Measurements from ENCODE around the gene CHDH.

The CHDH gene

GRCh38 chr3:53795789-53796560 is 50.2 kb downstream of the CHDH start:
- TF ChIP-seq NFIC (IDR thresholded peaks at IDR 0.05) (no peak), USF1 (IDR thresholded peaks at IDR 0.05) (no peak), MAX (IDR thresholded peaks at IDR 0.05) (no peak), EP300 (IDR thresholded peaks at IDR 0.05; ENCODE audit: borderline replicate concordance) (no peak), EGR1 (IDR thresholded peaks at IDR 0.05) (no peak), TEAD4 (IDR thresholded peaks at IDR 0.05) (no peak), RAD21 (IDR thresholded peaks at IDR 0.05; ENCODE audit: low read depth) (no peak), FOXM1 (IDR thresholded peaks at IDR 0.05; ENCODE audit: borderline replicate concordance, low read depth) (no peak), ZBTB7A (IDR thresholded peaks at IDR 0.05; ENCODE audit: low read depth) (no peak), CREB1 (IDR thresholded peaks at IDR 0.05; ENCODE audit: low read depth) (no peak), REST (IDR thresholded peaks at IDR 0.05; ENCODE audit: low read depth) (no peak), CEBPB (IDR thresholded peaks at IDR 0.05) (no peak), YY1 (IDR thresholded peaks at IDR 0.05; ENCODE audit: low read depth) (no peak), TAF1 (IDR thresholded peaks at IDR 0.05; ENCODE audit: low read depth) (no peak), TCF12 (IDR thresholded peaks at IDR 0.05; ENCODE audit: low read depth) (no peak)

- TF ChIP-seq EGR1 (IDR thresholded peaks at IDR 0.05) (no peak), CEBPB (IDR thresholded peaks at IDR 0.05) (no peak)
Observed at GRCh38 chr3:53795176-53795575, 51.0 kb downstream of the CHDH start.

GRCh38 chr3:53794597-53794996 is 51.6 kb downstream of the CHDH start:
- no peak for TF ChIP-seq REST (IDR thresholded peaks at IDR 0.05; ENCODE audit: low read depth)
- no peak for TF ChIP-seq YY1 (IDR thresholded peaks at IDR 0.05; ENCODE audit: low read depth)
- TF ChIP-seq CREB1 (IDR thresholded peaks at IDR 0.05; ENCODE audit: low read depth) = no peak

- TF ChIP-seq MAX (IDR thresholded peaks at IDR 0.05) (no peak), YY1 (IDR thresholded peaks at IDR 0.05; ENCODE audit: low read depth) (no peak), TCF12 (IDR thresholded peaks at IDR 0.05; ENCODE audit: low read depth) (no peak), TAF1 (IDR thresholded peaks at IDR 0.05; ENCODE audit: low read depth) (no peak), REST (IDR thresholded peaks at IDR 0.05; ENCODE audit: low read depth) (no peak), TEAD4 (IDR thresholded peaks at IDR 0.05) (no peak), ZBTB7A (IDR thresholded peaks at IDR 0.05; ENCODE audit: low read depth) (no peak), EP300 (IDR thresholded peaks at IDR 0.05; ENCODE audit: borderline replicate concordance) (no peak), CREB1 (IDR thresholded peaks at IDR 0.05; ENCODE audit: low read depth) (no peak), FOXM1 (IDR thresholded peaks at IDR 0.05; ENCODE audit: borderline replicate concordance, low read depth) (no peak)
Observed at GRCh38 chr3:53792866-53793265, 53.4 kb downstream of the CHDH start.

- TF ChIP-seq NFIC (IDR thresholded peaks at IDR 0.05) = no peak
- no peak for TF ChIP-seq TAF1 (IDR thresholded peaks at IDR 0.05; ENCODE audit: low read depth)
- no peak for TF ChIP-seq RAD21 (IDR thresholded peaks at IDR 0.05; ENCODE audit: low read depth)
- no peak for TF ChIP-seq TEAD4 (IDR thresholded peaks at IDR 0.05)
- no peak for TF ChIP-seq ZBTB7A (IDR thresholded peaks at IDR 0.05; ENCODE audit: low read depth)
- no peak for TF ChIP-seq USF1 (IDR thresholded peaks at IDR 0.05)
- no peak for TF ChIP-seq MAX (IDR thresholded peaks at IDR 0.05)
- TF ChIP-seq FOXM1 (IDR thresholded peaks at IDR 0.05; ENCODE audit: borderline replicate concordance, low read depth) = no peak
- no peak for TF ChIP-seq CREB1 (IDR thresholded peaks at IDR 0.05; ENCODE audit: low read depth)
- TF ChIP-seq TCF12 (IDR thresholded peaks at IDR 0.05; ENCODE audit: low read depth) = no peak
- TF ChIP-seq YY1 (IDR thresholded peaks at IDR 0.05; ENCODE audit: low read depth) = no peak
- TF ChIP-seq REST (IDR thresholded peaks at IDR 0.05; ENCODE audit: low read depth) = no peak
- no peak for TF ChIP-seq EP300 (IDR thresholded peaks at IDR 0.05; ENCODE audit: borderline replicate concordance)
- no peak for TF ChIP-seq EGR1 (IDR thresholded peaks at IDR 0.05)
- no peak for TF ChIP-seq CEBPB (IDR thresholded peaks at IDR 0.05)
Observed at GRCh38 chr3:53791317-53791716, 54.9 kb downstream of the CHDH start.
